BLaER1 treated with 17β-estradiol and CSF1 and Interleukin-3, amounts not matched to agents 10 nM and 100 nM (cell line): ENCODE results near the gene RAPGEF5.

Source experiments
- H3K27ac ChIP-seq, 11 experiments: shearing (Covaris generic); formaldehyde crosslinking; 2 replicates each; pipeline ENCODE4 v1.8.1; 2022
- H3K27me3 ChIP-seq, 11 experiments: shearing (Covaris generic); formaldehyde crosslinking; 2 replicates each; pipeline ENCODE4 v1.8.1; 2022
- H3K36me3 ChIP-seq, 11 experiments: shearing (Covaris generic); formaldehyde crosslinking; 2 replicates each; pipeline ENCODE4 v1.8.1; 2022
- H3K4me1 ChIP-seq, 10 experiments: shearing (Covaris generic); formaldehyde crosslinking; 2 replicates each; pipeline ENCODE4 v1.8.1; 2022
- H3K4me2 ChIP-seq, 11 experiments: shearing (Covaris generic); formaldehyde crosslinking; 2 replicates each; pipeline ENCODE4 v1.8.1; 2022
- H3K4me3 ChIP-seq, 10 experiments: shearing (Covaris generic); formaldehyde crosslinking; 2 replicates each; pipeline ENCODE4 v1.8.1; 2022
- H3K9ac ChIP-seq, 11 experiments: shearing (Covaris generic); formaldehyde crosslinking; 2 replicates each; pipeline ENCODE4 v1.8.1; 2022
- H3K9me3 ChIP-seq, 11 experiments: shearing (Covaris generic); formaldehyde crosslinking; replicated peaks in 1 of 11; 2 replicates each; pipeline ENCODE4 v1.8.1; 2022
- H4K20me1 ChIP-seq, 11 experiments: shearing (Covaris generic); formaldehyde crosslinking; 2 replicates each; pipeline ENCODE4 v1.8.1; 2022
- Cebpa-rat ChIP-seq, 11 experiments: shearing (Covaris generic); IDR thresholded peaks; 2 replicates each; pipeline ENCODE4 v1.8.1; 2022

The RAPGEF5 gene

GRCh38 chr7:22190736-22191135 lies 166.2 kb downstream of the RAPGEF5 start:
- Histone ChIP-seq H3K9me3 (no peaks in the 10 kb centered on the region), H3K4me2 (no peak overlapping the region), H3K4me3 (no peak overlapping the region), H3K27ac (no peak overlapping the region), H3K9ac (no peak overlapping the region), H4K20me1 (no peaks in the 10 kb centered on the region), H3K36me3 (peaks cover 0 to 91% (median 48%) of the 10 kb centered on the region in 11 experiments; a peak in 15 of 22 replicates), H3K4me1 (no peaks in the 10 kb centered on the region; a peak in 1 of 20 replicates), H3K27me3 (no peaks in the 10 kb centered on the region)
- TF ChIP-seq Cebpa-rat (IDR thresholded peaks at IDR 0.05) = no peak

- H3K36me3 ChIP-seq = peaks cover 0 to 89% (median 48%) of the 10 kb centered on the region in 11 experiments; a peak in 15 of 22 replicates
- no peak for TF ChIP-seq Cebpa-rat (IDR thresholded peaks at IDR 0.05)
Observed at GRCh38 chr7:22189741-22190140, 167.2 kb downstream of the RAPGEF5 start.

GRCh38 chr7:22189230-22189629 lies 167.7 kb downstream of the RAPGEF5 start:
- TF ChIP-seq Cebpa-rat (IDR thresholded peaks at IDR 0.05) = no peak
- H3K36me3 ChIP-seq = peaks cover 0 to 91% (median 48%) of the 10 kb centered on the region in 11 experiments; a peak in 15 of 22 replicates
- H3K27ac ChIP-seq = no peak overlapping the region

More at GRCh38 chr7:22189741-22190140, 167.2 kb downstream of the RAPGEF5 start:
- Histone ChIP-seq H3K4me3 (no peak overlapping the region), H3K27me3 (no peaks in the 10 kb centered on the region), H3K9ac (no peak overlapping the region), H3K27ac (no peak overlapping the region), H4K20me1 (no peaks in the 10 kb centered on the region), H3K9me3 (no peaks in the 10 kb centered on the region), H3K4me1 (no peaks in the 10 kb centered on the region; a peak in 1 of 20 replicates), H3K4me2 (no peak overlapping the region)

DNA sequence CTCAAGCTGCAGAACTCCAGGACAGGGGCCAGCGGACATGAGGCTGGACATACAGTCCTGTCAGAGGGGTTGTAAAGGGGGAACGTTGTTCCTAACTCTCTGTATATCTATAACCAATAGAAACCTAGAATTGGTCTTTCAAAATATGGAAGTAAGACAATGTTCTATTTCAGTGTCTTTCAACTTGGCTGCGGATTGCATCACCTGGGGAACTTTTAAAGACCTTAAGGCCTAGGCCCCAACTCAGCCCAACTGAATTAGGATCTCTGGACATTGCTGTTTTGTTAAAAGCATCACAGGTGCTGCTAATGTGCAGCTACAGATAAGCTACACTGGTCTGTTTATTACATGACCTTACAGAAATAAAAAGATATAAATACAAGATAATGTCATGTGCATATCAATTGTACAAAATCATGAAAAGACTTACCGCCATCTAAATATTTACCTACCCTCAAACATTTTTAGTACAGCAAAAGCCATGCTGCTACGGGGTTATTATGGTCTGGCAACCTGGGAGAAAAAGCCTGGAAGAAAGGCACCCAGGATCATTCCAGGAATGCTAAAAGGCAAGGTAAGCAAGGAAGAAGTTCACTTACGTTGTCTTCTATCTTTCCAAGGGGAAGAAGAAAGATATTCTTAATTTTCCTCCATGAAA lies 169.1 kb downstream of the RAPGEF5 start:
- H3K27ac ChIP-seq = no peak overlapping the region

More at GRCh38 chr7:22189230-22189629, 167.7 kb downstream of the RAPGEF5 start:
- Histone ChIP-seq H3K9ac (no peak overlapping the region), H4K20me1 (no peaks in the 10 kb centered on the region), H3K9me3 (no peaks in the 10 kb centered on the region), H3K4me1 (no peaks in the 10 kb centered on the region; a peak in 1 of 20 replicates), H3K4me3 (no peak overlapping the region), H3K4me2 (no peak overlapping the region), H3K27me3 (no peaks in the 10 kb centered on the region)

GRCh38 chr7:22185559-22185958 lies 171.4 kb downstream of the RAPGEF5 start:
- Histone ChIP-seq H3K4me1 (no peaks in the 10 kb centered on the region; a peak in 1 of 20 replicates), H3K9ac (no peak overlapping the region), H3K36me3 (peaks cover 0 to 78% (median 22%) of the 10 kb centered on the region in 11 experiments; a peak in 14 of 22 replicates), H3K4me3 (no peak overlapping the region), H3K9me3 (peaks cover 0 to 5% (median 3%) of the 10 kb centered on the region in 11 experiments; a peak in 13 of 22 replicates), H4K20me1 (no peaks in the 10 kb centered on the region), H3K27ac (no peak overlapping the region), H3K27me3 (no peaks in the 10 kb centered on the region), H3K4me2 (no peak overlapping the region)
- TF ChIP-seq Cebpa-rat (IDR thresholded peaks at IDR 0.05) = no peak

More for the DNA sequence above, 169.1 kb downstream of the RAPGEF5 start:
- Histone ChIP-seq H3K9ac (no peak overlapping the region), H3K27me3 (no peaks in the 10 kb centered on the region), H3K9me3 (no peaks in the 10 kb centered on the region), H3K4me1 (no peaks in the 10 kb centered on the region; a peak in 1 of 20 replicates), H4K20me1 (no peaks in the 10 kb centered on the region), H3K36me3 (peaks cover 0 to 87% (median 42%) of the 10 kb centered on the region in 11 experiments; a peak in 14 of 22 replicates), H3K4me3 (no peak overlapping the region), H3K4me2 (no peak overlapping the region)
- no peak for TF ChIP-seq Cebpa-rat (IDR thresholded peaks at IDR 0.05)

GRCh38 chr7:22184549-22185199 lies 172.3 kb downstream of the RAPGEF5 start:
- Histone ChIP-seq H3K4me2 (no peak overlapping the region), H3K36me3 (peaks cover 0 to 77% (median 15%) of the 10 kb centered on the region in 11 experiments; a peak in 14 of 22 replicates), H3K4me1 (no peaks in the 10 kb centered on the region), H3K9ac (no peak overlapping the region), H3K27me3 (no peaks in the 10 kb centered on the region), H3K9me3 (peaks cover 3 to 14% (median 12%) of the 10 kb centered on the region in 11 experiments; a peak in 17 of 22 replicates), H3K4me3 (no peak overlapping the region), H4K20me1 (no peaks in the 10 kb centered on the region), H3K27ac (no peak overlapping the region)
- no peak for TF ChIP-seq Cebpa-rat (IDR thresholded peaks at IDR 0.05)

GRCh38 chr7:22183522-22184280 lies 173.3 kb downstream of the RAPGEF5 start:
- no peaks in the 10 kb centered on the region for H3K27me3 ChIP-seq
- H3K9me3 ChIP-seq = peaks cover 3 to 17% (median 13%) of the 10 kb centered on the region in 11 experiments; a peak in 17 of 22 replicates
- peaks cover 0 to 74% (median 16%) of the 10 kb centered on the region in 11 experiments; a peak in 14 of 22 replicates for H3K36me3 ChIP-seq
- no peak overlapping the region for H3K27ac ChIP-seq
- no peak overlapping the region for H3K9ac ChIP-seq
- no peaks in the 10 kb centered on the region for H4K20me1 ChIP-seq
- TF ChIP-seq Cebpa-rat (IDR thresholded peaks at IDR 0.05) = no peak
- H3K4me3 ChIP-seq = no peak overlapping the region
- no peak overlapping the region for H3K4me2 ChIP-seq
- H3K4me1 ChIP-seq = no peaks in the 10 kb centered on the region

- H4K20me1 ChIP-seq = no peaks in the 10 kb centered on the region
- H3K4me2 ChIP-seq = no peak overlapping the region
- H3K9me3 ChIP-seq = peaks cover 5 to 31% (median 18%) of the 10 kb centered on the region in 11 experiments; a peak in 18 of 22 replicates
- H3K4me3 ChIP-seq = no peak overlapping the region
- H3K4me1 ChIP-seq = no peaks in the 10 kb centered on the region
- no peaks in the 10 kb centered on the region for H3K27me3 ChIP-seq
- peaks cover 0 to 72% (median 17%) of the 10 kb centered on the region in 11 experiments; a peak in 13 of 22 replicates for H3K36me3 ChIP-seq
- TF ChIP-seq Cebpa-rat (IDR thresholded peaks at IDR 0.05) = no peak
- H3K9ac ChIP-seq = no peak overlapping the region
- no peak overlapping the region for H3K27ac ChIP-seq
Observed at GRCh38 chr7:22182149-22182548, 174.8 kb downstream of the RAPGEF5 start.

DNA sequence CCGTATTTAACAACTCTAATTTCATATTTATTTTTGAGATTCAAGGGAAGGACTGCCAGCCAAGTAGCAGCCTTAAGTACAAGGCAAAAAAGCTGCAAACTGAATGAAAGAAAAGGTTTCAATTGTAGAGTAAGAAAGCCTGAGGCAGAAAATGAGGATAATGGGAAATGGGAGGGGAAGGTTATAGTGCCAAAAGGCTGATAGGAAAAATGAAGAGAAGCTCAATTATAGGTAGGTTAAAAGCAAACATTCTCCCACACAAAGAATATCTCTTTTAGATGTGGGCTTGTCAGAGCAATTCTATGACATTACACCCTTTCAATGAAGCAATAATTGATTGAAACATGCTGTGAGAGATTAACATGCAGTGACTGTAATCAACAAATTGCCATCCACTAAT lies 175.3 kb downstream of the RAPGEF5 start:
- Histone ChIP-seq H3K4me2 (no peak overlapping the region), H3K36me3 (peaks cover 0 to 74% (median 18%) of the 10 kb centered on the region in 11 experiments; a peak in 14 of 22 replicates), H3K9me3 (peaks cover 9 to 36% (median 23%) of the 10 kb centered on the region in 11 experiments; a peak in 18 of 22 replicates), H3K9ac (no peak overlapping the region), H3K4me3 (no peak overlapping the region), H3K27me3 (no peaks in the 10 kb centered on the region), H4K20me1 (no peaks in the 10 kb centered on the region), H3K27ac (no peak overlapping the region), H3K4me1 (no peaks in the 10 kb centered on the region)
- no peak for TF ChIP-seq Cebpa-rat (IDR thresholded peaks at IDR 0.05)
